ENCODE measurements around the gene PEX7.

PEX7 gene, protein sequence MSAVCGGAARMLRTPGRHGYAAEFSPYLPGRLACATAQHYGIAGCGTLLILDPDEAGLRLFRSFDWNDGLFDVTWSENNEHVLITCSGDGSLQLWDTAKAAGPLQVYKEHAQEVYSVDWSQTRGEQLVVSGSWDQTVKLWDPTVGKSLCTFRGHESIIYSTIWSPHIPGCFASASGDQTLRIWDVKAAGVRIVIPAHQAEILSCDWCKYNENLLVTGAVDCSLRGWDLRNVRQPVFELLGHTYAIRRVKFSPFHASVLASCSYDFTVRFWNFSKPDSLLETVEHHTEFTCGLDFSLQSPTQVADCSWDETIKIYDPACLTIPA

DNA sequence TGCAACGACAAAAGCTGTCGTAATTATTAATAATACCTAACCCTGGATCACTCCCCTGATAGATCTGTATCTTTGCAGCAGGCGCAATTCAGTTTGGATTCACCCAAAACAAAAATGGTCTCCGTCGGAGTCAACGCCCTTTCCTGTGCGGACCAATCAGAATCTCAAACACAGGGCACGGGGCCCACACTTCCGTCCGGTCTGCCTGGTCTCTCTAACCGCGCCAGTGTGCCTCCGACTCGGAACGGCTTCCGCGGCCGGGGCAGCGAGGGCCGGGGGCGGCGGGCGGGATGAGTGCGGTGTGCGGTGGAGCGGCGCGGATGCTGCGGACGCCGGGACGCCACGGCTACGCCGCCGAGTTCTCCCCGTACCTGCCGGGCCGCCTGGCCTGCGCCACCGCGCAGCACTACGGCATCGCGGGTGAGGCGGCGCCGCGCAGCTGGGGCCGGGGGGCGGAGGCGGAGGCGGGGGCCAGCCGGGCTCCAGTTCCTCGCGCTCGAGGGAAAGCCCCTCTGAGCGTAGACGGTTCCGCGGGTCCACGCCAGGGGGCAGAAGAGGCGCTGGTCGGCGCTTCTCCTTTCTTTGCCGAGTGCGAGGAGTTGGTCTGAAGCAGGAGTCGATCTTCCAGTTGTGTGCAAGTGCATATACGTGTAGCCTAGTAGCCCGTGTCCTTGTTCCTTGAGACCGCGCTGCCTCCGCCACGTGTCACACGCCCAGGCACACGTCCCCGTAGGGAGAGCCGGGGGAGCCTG lies at the start of gene PEX7:
Gene PEX7, plus strand, starts transcription at position 217 of the 752 bp plus-strand sequence. Its CDS starts 74 bp downstream, at position 291.
- Histone ChIP-seq H3K4me3 (ENCODE audit: low read length) (peak within 1 kb of the TSS; percentile 84), H3K27ac (ENCODE audit: low read length) (peak within 1 kb of the TSS; percentile 81), H3K9ac (ENCODE audit: low read length) (peak within 1 kb of the TSS; percentile 77), H3K27me3 (ENCODE audit: control insufficient read depth, insufficient read depth, low read length) (no peaks in the 10 kb centered on the region), H3K9me3 (ENCODE audit: control insufficient read depth, low read depth, low read length) (no peaks in the 10 kb centered on the region), H3K36me3 (ENCODE audit: control insufficient read depth, low read depth, low read length) (peaks cover 12% of the 10 kb centered on the region), H3K4me1 (ENCODE audit: control insufficient read depth, low read depth, low read length) (no peaks in the 10 kb centered on the region)

DNA sequence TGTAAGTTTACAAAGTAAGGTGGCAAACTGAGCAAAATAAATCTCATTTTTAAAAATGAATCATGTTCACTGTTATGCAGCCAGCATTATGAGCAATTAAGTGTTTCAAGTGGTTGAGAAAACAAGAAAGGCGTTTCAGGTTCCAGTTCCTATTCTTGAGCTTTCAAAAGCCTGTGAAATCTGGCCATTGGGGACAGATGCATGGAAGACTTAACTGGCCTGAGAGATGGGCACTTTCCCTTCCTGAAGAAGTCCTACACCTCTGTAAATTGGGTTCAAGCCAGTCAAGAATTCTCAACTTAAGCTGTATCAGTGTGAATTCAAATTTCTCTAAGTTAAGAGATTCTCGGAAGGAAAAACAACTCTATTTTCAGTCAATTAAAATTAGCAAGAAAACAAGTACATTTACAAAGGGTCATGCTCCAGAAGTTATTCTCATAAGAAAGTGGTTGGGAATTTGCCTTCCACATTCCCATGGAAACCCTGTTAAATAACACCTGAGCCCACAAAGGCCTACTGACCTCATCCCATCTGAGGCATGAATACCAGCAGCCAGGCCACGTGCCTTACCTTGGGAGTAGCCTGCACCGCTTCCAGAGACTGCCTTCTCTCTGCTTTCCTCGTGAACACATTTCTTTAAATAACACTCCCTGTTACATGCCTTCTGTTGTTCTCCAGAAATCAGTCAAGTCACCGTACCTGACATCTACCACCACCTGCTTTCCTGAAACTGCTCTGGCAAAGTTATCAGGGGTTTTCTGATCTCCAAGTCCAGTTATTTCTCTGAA lies 49.5 kb upstream of the PEX7 start:
- H3K36me3 ChIP-seq (ENCODE audit: control insufficient read depth, low read depth, low read length) = no peaks in the 10 kb centered on the region
- no peak overlapping the region for H3K27ac ChIP-seq (ENCODE audit: low read length)
- no peak overlapping the region for H3K9ac ChIP-seq (ENCODE audit: low read length)
- no peaks in the 10 kb centered on the region for H3K9me3 ChIP-seq (ENCODE audit: control insufficient read depth, low read depth, low read length)
- H3K27me3 ChIP-seq (ENCODE audit: control insufficient read depth, insufficient read depth, low read length) = no peaks in the 10 kb centered on the region
- H3K4me1 ChIP-seq (ENCODE audit: control insufficient read depth, low read depth, low read length) = no peaks in the 10 kb centered on the region
- H3K4me3 ChIP-seq (ENCODE audit: low read length) = no peak overlapping the region

DNA sequence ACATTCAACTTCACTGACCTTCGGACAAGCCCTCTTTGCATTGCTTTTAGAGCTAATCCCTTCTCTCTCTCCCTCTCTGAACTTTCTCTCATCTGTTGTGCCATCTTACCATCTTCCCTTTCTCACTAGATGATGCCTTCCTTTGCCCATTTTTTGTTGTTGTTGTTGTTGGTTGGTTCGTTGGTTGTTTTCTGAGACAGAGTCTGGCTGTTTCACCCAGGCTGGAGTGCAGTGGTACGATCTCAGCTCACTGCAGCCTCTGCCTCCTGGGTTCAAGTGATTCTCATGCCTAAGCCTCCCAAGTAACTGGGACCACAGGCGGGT lies 49.0 kb upstream of the PEX7 start:
- Histone ChIP-seq H3K4me1 (ENCODE audit: control insufficient read depth, low read depth, low read length) (no peaks in the 10 kb centered on the region), H3K27ac (ENCODE audit: low read length) (no peak overlapping the region), H3K4me3 (ENCODE audit: low read length) (no peak overlapping the region), H3K9ac (ENCODE audit: low read length) (no peak overlapping the region), H3K36me3 (ENCODE audit: control insufficient read depth, low read depth, low read length) (no peaks in the 10 kb centered on the region), H3K27me3 (ENCODE audit: control insufficient read depth, insufficient read depth, low read length) (no peaks in the 10 kb centered on the region), H3K9me3 (ENCODE audit: control insufficient read depth, low read depth, low read length) (no peaks in the 10 kb centered on the region)

DNA sequence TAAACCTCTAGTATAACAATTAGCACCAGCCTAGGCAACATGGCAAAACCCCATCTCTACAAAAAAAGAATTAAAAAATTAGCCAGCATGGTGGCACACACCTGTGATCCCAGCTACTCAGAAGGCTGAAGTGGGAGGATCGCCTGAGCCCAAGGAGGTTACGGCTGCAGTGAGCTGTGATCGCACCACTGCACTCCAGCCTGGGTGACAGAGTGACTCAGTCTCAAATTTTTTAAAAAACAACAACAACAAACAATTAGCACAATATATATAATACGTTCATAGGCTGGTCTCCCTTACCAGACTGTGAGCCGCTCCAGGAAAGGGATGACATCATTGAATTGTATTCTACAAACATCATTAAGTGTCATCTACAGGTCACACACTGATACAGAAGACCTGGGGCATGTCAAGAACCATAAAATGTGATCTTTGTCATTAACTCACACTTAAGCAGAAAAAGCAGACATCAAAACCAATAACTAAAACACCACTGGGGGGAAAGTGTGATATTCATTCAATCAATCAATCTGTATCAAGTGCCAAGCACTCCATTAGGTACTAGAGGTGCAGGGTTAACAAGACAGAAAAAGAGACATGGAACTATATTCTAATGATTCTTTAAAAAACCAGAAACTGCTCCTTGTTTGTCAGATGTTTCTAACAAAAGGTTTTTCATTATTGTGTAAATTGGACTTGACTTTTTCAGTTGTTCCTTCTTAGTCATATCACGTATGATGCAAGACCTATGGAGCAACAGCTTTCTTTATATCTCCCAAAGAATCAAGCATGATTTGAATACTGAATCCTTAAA lies 48.0 kb upstream of the PEX7 start:
- H3K36me3 ChIP-seq (ENCODE audit: control insufficient read depth, low read depth, low read length) = no peaks in the 10 kb centered on the region
- H3K9me3 ChIP-seq (ENCODE audit: control insufficient read depth, low read depth, low read length) = no peaks in the 10 kb centered on the region
- no peak overlapping the region for H3K4me3 ChIP-seq (ENCODE audit: low read length)
- H3K4me1 ChIP-seq (ENCODE audit: control insufficient read depth, low read depth, low read length) = no peaks in the 10 kb centered on the region
- no peak overlapping the region for H3K9ac ChIP-seq (ENCODE audit: low read length)
- no peaks in the 10 kb centered on the region for H3K27me3 ChIP-seq (ENCODE audit: control insufficient read depth, insufficient read depth, low read length)
- no peak overlapping the region for H3K27ac ChIP-seq (ENCODE audit: low read length)

DNA sequence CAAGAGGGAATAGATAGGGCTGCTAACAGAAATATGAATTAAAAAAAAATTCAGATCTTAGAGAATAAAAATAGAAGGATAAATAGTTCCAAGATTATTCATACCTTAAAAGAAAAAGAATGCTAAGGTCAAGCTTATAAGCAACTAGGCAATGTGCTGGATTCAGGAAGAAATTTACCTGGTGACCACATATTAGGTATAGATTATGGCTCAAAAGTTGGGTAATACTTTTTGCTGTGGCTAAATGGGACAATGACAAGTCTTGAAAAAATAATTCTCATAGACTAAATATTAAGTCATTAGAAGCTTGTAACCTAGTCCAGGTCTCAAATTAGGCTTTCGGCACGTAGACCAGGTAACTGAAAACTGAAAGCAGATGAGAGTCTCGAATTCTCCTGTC lies 47.3 kb upstream of the PEX7 start:
- Histone ChIP-seq H3K4me1 (ENCODE audit: control insufficient read depth, low read depth, low read length) (no peaks in the 10 kb centered on the region), H3K27ac (ENCODE audit: low read length) (no peak overlapping the region), H3K4me3 (ENCODE audit: low read length) (no peak overlapping the region)

DNA sequence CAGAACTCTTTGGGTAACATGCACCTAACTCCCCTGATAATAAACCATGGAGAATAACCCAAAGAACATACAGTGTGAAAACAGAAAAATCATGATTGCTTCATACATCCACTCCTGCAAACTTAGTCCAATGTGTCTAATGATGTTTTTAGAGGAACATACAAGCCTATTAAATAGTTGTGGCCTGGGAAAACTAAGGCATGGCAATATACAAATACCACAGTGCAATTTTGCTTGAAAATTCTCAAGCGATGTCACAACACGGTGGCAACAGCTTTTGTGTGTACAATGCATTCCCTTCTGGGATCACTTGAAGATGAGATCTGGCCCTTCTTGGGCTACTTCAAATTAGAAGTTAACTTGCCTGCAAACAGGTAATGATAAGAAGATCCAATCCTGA lies 46.8 kb upstream of the PEX7 start:
- Histone ChIP-seq H3K27ac (ENCODE audit: low read length) (no peak overlapping the region), H3K36me3 (ENCODE audit: control insufficient read depth, low read depth, low read length) (no peaks in the 10 kb centered on the region)

More for the DNA sequence above, 47.3 kb upstream of the PEX7 start:
- no peaks in the 10 kb centered on the region for H3K9me3 ChIP-seq (ENCODE audit: control insufficient read depth, low read depth, low read length)
- no peaks in the 10 kb centered on the region for H3K27me3 ChIP-seq (ENCODE audit: control insufficient read depth, insufficient read depth, low read length)
- no peak overlapping the region for H3K9ac ChIP-seq (ENCODE audit: low read length)
- H3K36me3 ChIP-seq (ENCODE audit: control insufficient read depth, low read depth, low read length) = no peaks in the 10 kb centered on the region

DNA sequence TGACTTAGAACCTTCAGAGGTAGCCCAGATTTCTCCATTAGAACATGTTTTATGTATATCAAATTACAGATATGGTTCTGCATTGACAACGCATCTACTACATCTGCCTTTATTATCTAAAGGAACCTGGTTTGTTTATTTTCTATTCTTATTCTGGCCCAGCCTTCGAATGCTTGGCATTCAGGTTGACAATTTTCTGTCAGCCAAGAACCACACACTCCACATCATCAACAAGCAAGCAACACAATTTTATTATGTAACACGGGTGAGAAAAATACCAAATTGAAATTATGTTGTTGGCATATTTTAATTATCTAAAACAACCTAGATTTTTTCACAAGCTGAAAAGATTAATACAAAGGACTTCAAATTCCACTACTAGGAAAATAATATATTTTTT lies 44.7 kb upstream of the PEX7 start:
- Histone ChIP-seq H3K27me3 (ENCODE audit: control insufficient read depth, insufficient read depth, low read length) (no peaks in the 10 kb centered on the region), H3K9me3 (ENCODE audit: control insufficient read depth, low read depth, low read length) (no peaks in the 10 kb centered on the region), H3K27ac (ENCODE audit: low read length) (no peak overlapping the region), H3K4me1 (ENCODE audit: control insufficient read depth, low read depth, low read length) (no peaks in the 10 kb centered on the region), H3K36me3 (ENCODE audit: control insufficient read depth, low read depth, low read length) (no peaks in the 10 kb centered on the region), H3K4me3 (ENCODE audit: low read length) (no peak overlapping the region), H3K9ac (ENCODE audit: low read length) (no peak overlapping the region)

More for the DNA sequence above, 46.8 kb upstream of the PEX7 start:
- H3K4me1 ChIP-seq (ENCODE audit: control insufficient read depth, low read depth, low read length) = no peaks in the 10 kb centered on the region
- no peaks in the 10 kb centered on the region for H3K9me3 ChIP-seq (ENCODE audit: control insufficient read depth, low read depth, low read length)
- H3K4me3 ChIP-seq (ENCODE audit: low read length) = no peak overlapping the region
- H3K9ac ChIP-seq (ENCODE audit: low read length) = no peak overlapping the region
- H3K27me3 ChIP-seq (ENCODE audit: control insufficient read depth, insufficient read depth, low read length) = no peaks in the 10 kb centered on the region

DNA sequence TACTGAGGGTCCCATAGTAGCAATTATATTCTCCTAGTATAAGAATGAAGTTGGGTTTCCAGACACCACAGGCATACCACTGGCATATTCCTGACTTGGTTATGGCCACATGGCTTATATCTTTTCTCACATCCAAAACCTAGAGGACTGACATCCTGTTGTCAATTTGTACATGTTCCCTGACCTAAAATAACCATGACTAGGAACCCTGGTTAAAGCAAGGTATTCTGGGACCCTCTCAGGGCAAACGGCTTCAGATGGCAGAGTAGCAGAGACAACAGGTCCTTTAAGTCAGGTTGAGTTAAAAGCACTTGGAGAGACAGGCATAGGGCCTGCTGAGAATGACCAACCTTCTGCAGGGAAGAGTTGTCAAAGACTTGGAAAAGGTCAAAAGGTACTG lies 42.7 kb upstream of the PEX7 start:
- H3K9ac ChIP-seq (ENCODE audit: low read length) = no peak overlapping the region
- no peaks in the 10 kb centered on the region for H3K36me3 ChIP-seq (ENCODE audit: control insufficient read depth, low read depth, low read length)
- no peaks in the 10 kb centered on the region for H3K27me3 ChIP-seq (ENCODE audit: control insufficient read depth, insufficient read depth, low read length)
- no peak overlapping the region for H3K4me3 ChIP-seq (ENCODE audit: low read length)
- H3K4me1 ChIP-seq (ENCODE audit: control insufficient read depth, low read depth, low read length) = no peaks in the 10 kb centered on the region
- H3K27ac ChIP-seq (ENCODE audit: low read length) = no peak overlapping the region
- no peaks in the 10 kb centered on the region for H3K9me3 ChIP-seq (ENCODE audit: control insufficient read depth, low read depth, low read length)

DNA sequence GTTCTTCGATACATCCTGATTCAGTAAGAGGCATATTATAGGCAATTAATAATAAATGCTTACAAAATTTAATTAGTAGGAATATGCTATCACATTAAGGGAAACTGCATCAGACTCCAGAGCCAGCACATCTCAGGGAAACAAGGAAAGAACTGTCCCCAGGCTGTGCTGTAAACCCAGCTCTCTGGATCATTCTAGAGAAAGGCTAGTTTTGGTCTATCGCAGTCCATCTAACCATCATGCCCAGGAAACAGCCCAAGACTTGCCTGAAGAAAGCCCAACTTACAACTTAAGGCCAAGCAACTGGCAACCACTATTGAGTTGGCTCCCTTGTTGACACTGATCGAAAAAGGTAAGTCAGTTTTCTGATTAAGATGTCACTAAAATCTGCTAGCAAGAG lies 41.4 kb upstream of the PEX7 start:
- H3K9ac ChIP-seq (ENCODE audit: low read length) = no peak overlapping the region
- no peak overlapping the region for H3K27ac ChIP-seq (ENCODE audit: low read length)
- no peak overlapping the region for H3K4me3 ChIP-seq (ENCODE audit: low read length)
- H3K36me3 ChIP-seq (ENCODE audit: control insufficient read depth, low read depth, low read length) = no peaks in the 10 kb centered on the region
- H3K4me1 ChIP-seq (ENCODE audit: control insufficient read depth, low read depth, low read length) = no peaks in the 10 kb centered on the region
- H3K9me3 ChIP-seq (ENCODE audit: control insufficient read depth, low read depth, low read length) = no peaks in the 10 kb centered on the region
- H3K27me3 ChIP-seq (ENCODE audit: control insufficient read depth, insufficient read depth, low read length) = no peaks in the 10 kb centered on the region

DNA sequence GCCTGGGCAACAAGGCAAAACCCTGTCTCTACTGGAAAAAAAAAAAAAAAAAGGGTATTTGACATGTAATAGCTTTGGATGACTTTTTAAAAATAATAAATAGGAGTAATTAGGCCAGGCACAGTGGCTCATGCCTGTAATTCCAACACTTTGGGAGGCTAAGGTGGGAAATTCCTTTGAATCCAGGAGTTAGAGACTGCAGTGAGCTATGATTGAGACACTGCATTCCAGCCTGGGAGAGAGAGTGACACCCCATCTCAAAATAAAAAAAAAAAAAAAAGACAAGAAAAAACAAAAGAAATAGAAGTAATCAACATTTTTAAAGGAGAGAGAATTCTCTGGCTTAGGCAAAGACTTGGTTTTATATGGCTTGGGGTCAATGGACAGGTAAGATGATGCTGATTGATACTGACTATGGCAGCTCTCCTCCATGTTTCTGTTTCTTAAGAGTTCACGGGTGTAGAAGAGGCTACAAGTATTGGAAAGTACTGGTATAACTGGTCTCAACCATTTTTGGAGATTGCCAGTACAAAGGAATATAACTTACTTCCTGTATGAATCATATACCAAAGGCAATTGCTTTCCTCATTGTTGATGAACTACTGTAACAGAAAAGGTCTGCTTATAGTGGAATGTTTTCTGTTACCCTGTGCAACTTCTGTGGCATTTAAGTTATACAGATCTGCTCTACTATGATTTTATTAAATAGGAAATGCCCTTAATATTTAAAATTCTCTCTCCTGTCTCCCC lies 40.2 kb upstream of the PEX7 start:
- H3K27ac ChIP-seq (ENCODE audit: low read length) = no peak overlapping the region
- no peaks in the 10 kb centered on the region for H3K4me1 ChIP-seq (ENCODE audit: control insufficient read depth, low read depth, low read length)
- H3K36me3 ChIP-seq (ENCODE audit: control insufficient read depth, low read depth, low read length) = no peaks in the 10 kb centered on the region
- H3K9ac ChIP-seq (ENCODE audit: low read length) = no peak overlapping the region
- no peaks in the 10 kb centered on the region for H3K9me3 ChIP-seq (ENCODE audit: control insufficient read depth, low read depth, low read length)
- H3K4me3 ChIP-seq (ENCODE audit: low read length) = no peak overlapping the region
- no peaks in the 10 kb centered on the region for H3K27me3 ChIP-seq (ENCODE audit: control insufficient read depth, insufficient read depth, low read length)
